Inferior parietal cortex (tissue), 1 donor: ENCODE data around the gene PARD6G.
"Not testable (repeated sequence)": the region's sequence is repeated elsewhere in the genome, so short reads cannot be mapped to it uniquely, and the experiment has no call there.

Experiments
- DNase-seq: peaks from one replicate; pipeline ENCODE4 v3.0.0-alpha.2; 2016; ENCODE audit errors: extremely low spot score

PARD6G gene

GRCh38 chr18:80247393-80247841 is at the start of gene PARD6G:
Gene PARD6G, minus strand, starts transcription at chr18:80247514. Its CDS starts 166 bp downstream, at chr18:80247348.
- peak; percentile 64 for DNase-seq

GRCh38 chr18:80262241-80263033 is 15.1 kb upstream of the PARD6G start:
- not testable (repeated sequence) for DNase-seq

- DNase-seq: no peak
These were observed 12.3 kb upstream of the PARD6G start for GRCh38 chr18:80259610-80260009.

GRCh38 chr18:80258640-80259039 is 11.3 kb upstream of the PARD6G start:
- DNase-seq: no peak

- DNase-seq: peak; percentile 76
These were observed 10.5 kb upstream of the PARD6G start for GRCh38 chr18:80257579-80258543.

- no peak for DNase-seq
These were observed 7.7 kb upstream of the PARD6G start for GRCh38 chr18:80254971-80255500.

GRCh38 chr18:80253871-80254492 is 6.7 kb upstream of the PARD6G start:
- no peak for DNase-seq

GRCh38 chr18:80253236-80253635 is 5.9 kb upstream of the PARD6G start:
- no peak for DNase-seq

GRCh38 chr18:80252136-80252535 is 4.8 kb upstream of the PARD6G start:
- no peak for DNase-seq

GRCh38 chr18:80251700-80252099 is 4.4 kb upstream of the PARD6G start:
- DNase-seq: no peak

GRCh38 chr18:80250740-80251364 is 3.5 kb upstream of the PARD6G start:
- no peak for DNase-seq

GRCh38 chr18:80249217-80250093 is 2.1 kb upstream of the PARD6G start:
- DNase-seq: no peak

GRCh38 chr18:80246445-80247392 is 595 bp downstream of the PARD6G start:
- no peak for DNase-seq

GRCh38 chr18:80245781-80246444 is 1.4 kb downstream of the PARD6G start:
- DNase-seq: no peak

GRCh38 chr18:80244956-80245730 is 2.2 kb downstream of the PARD6G start:
- DNase-seq: no peak

- DNase-seq: no peak
These were observed 3.1 kb downstream of the PARD6G start for GRCh38 chr18:80244167-80244566.

- no peak for DNase-seq
These were observed 4.1 kb downstream of the PARD6G start for GRCh38 chr18:80243204-80243603.
